ENCODE results near the gene PPP2R2B. TPM values are rescaled to one million over a fixed set of nuclear protein-coding genes. Genes with fewer than 3 reads are reported as not detected.

The PPP2R2B gene
- total RNA-seq, 4 donors from 2014 or later, result 0.53 to 2.0 (median 1.1) TPM

GRCh38 chr5:146745931-146746577 is 132.5 kb downstream of the PPP2R2B start:
- Histone ChIP-seq H3K27me3 (peaks cover 0 to 3% (median 0%) of the 10 kb centered on the region in 4 donors), H3K4me1 (peaks cover 0 to 5% (median 0%) of the 10 kb centered on the region in 3 donors), H3K9me3 (no peaks in the 10 kb centered on the region), H3K36me3 (no peaks in the 10 kb centered on the region), H3K27ac (no peak overlapping the region), H3K4me3 (no peak overlapping the region)
- intact Hi-C loops (cut with DNase I), result no loop called here
- TF ChIP-seq CTCF (IDR thresholded peaks at IDR 0.05) (no peak), POLR2A (IDR thresholded peaks at IDR 0.05) (no peak)
- DNase-seq, result no peak
- WGBS, 2 donors, result 59 to 73% methylated on average over 5 of the region's 5 CpGs

GRCh38 chr5:146744068-146744745 is 134.3 kb downstream of the PPP2R2B start:
- Histone ChIP-seq H3K4me1 (no peaks in the 10 kb centered on the region), H3K27me3 (peaks cover 0 to 3% (median 0%) of the 10 kb centered on the region in 4 donors), H3K9me3 (no peaks in the 10 kb centered on the region), H3K36me3 (no peaks in the 10 kb centered on the region), H3K4me3 (no peak overlapping the region), H3K27ac (no peak overlapping the region)
- 88 to 93% methylated on average over 2 of the region's 2 CpGs for WGBS, 2 donors
- TF ChIP-seq CTCF (IDR thresholded peaks at IDR 0.05) (no peak), POLR2A (IDR thresholded peaks at IDR 0.05) (no peak)
- intact Hi-C loops (cut with DNase I), result no loop called here
- DNase-seq, result no peak

GRCh38 chr5:146734936-146735577 is 143.5 kb downstream of the PPP2R2B start:
- WGBS, 2 donors, result 75 to 80% methylated on average over 5 of the region's 5 CpGs
- no peak for DNase-seq
- intact Hi-C loops (cut with DNase I), result no loop called here
- no peak overlapping the region for H3K4me3 ChIP-seq
- no peak overlapping the region for H3K27ac ChIP-seq
- no peaks in the 10 kb centered on the region for H3K36me3 ChIP-seq
- H3K4me1 ChIP-seq, result no peaks in the 10 kb centered on the region
- no peaks in the 10 kb centered on the region for H3K9me3 ChIP-seq
- TF ChIP-seq CTCF (IDR thresholded peaks at IDR 0.05) (no peak), POLR2A (IDR thresholded peaks at IDR 0.05) (no peak)
- H3K27me3 ChIP-seq, result no peaks in the 10 kb centered on the region

- DNase-seq, result no peak
- Histone ChIP-seq H3K36me3 (no peaks in the 10 kb centered on the region), H3K4me1 (no peaks in the 10 kb centered on the region), H3K27ac (no peak overlapping the region), H3K27me3 (no peaks in the 10 kb centered on the region), H3K4me3 (no peak overlapping the region), H3K9me3 (peaks cover 0 to 14% (median 3%) of the 10 kb centered on the region in 3 donors)
- TF ChIP-seq POLR2A (IDR thresholded peaks at IDR 0.05) (no peak), CTCF (IDR thresholded peaks at IDR 0.05) (no peak)
- 77 to 83% methylated on average over 3 of the region's 3 CpGs for WGBS, 2 donors
- intact Hi-C loops (cut with DNase I), result no loop called here
These were observed 145.6 kb downstream of the PPP2R2B start for GRCh38 chr5:146732962-146733361.

Data from esophagus squamous epithelium (tissue), 5 donors.